HG02610 (cell line): ENCODE data around the gene ANO3.
"Not testable (repeated sequence)": the region's sequence is repeated elsewhere in the genome, so short reads cannot be mapped to it uniquely, and the experiment has no call there.

Experiments
- ATAC-seq: cut with Tn5 transposase; IDR thresholded peaks from one replicate; pipeline ENCODE4 v1.9.1; 2021; ENCODE audit warnings: mild to moderate bottlenecking, moderate library complexity; ENCODE audit not compliant: unreplicated experiment

Gene ANO3

GRCh38 chr11:26331911-26332571 is at the start of gene ANO3:
TSS of gene ANO3 (plus strand) at chr11:26332130. CDS start at chr11:26332276, 146 bp downstream.
- ATAC-seq = peak; percentile 85

GRCh38 chr11:26283852-26284408 is 48.0 kb upstream of the ANO3 start:
- ATAC-seq = no peak

GRCh38 chr11:26285608-26286007 is 46.3 kb upstream of the ANO3 start:
- ATAC-seq = no peak

GRCh38 chr11:26286472-26287066 is 45.4 kb upstream of the ANO3 start:
- ATAC-seq = peak; percentile 55

- ATAC-seq = no peak
These were observed 44.8 kb upstream of the ANO3 start for GRCh38 chr11:26287067-26287518.

- peak; percentile 86 for ATAC-seq
These were observed 34.5 kb upstream of the ANO3 start for GRCh38 chr11:26297189-26297975.

- not testable (repeated sequence) for ATAC-seq
These were observed 15.6 kb upstream of the ANO3 start for GRCh38 chr11:26316372-26316771.

- no peak for ATAC-seq
These were observed 12.0 kb upstream of the ANO3 start for GRCh38 chr11:26319906-26320305.

GRCh38 chr11:26321516-26321915 is 10.4 kb upstream of the ANO3 start:
- ATAC-seq = no peak

GRCh38 chr11:26322335-26323067 is 9.4 kb upstream of the ANO3 start:
- no peak for ATAC-seq

- no peak for ATAC-seq
These were observed 8.1 kb upstream of the ANO3 start for GRCh38 chr11:26323837-26324236.

GRCh38 chr11:26324270-26324669 is 7.7 kb upstream of the ANO3 start:
- no peak for ATAC-seq

GRCh38 chr11:26326793-26327400 is 5.0 kb upstream of the ANO3 start:
- no peak for ATAC-seq

- ATAC-seq = no peak
These were observed 2.7 kb upstream of the ANO3 start for GRCh38 chr11:26329206-26329605.

GRCh38 chr11:26330262-26330661 is 1.7 kb upstream of the ANO3 start:
- ATAC-seq = no peak

- ATAC-seq = no peak
These were observed 614 bp downstream of the ANO3 start for GRCh38 chr11:26332572-26332915.

GRCh38 chr11:26333906-26334305 is 2.0 kb downstream of the ANO3 start:
- no peak for ATAC-seq

GRCh38 chr11:26335903-26336302 is 4.0 kb downstream of the ANO3 start:
- no peak for ATAC-seq

- ATAC-seq = no peak
These were observed 12.7 kb downstream of the ANO3 start for GRCh38 chr11:26344647-26345046.

GRCh38 chr11:26348776-26349175 is 16.8 kb downstream of the ANO3 start:
- ATAC-seq = no peak

GRCh38 chr11:26350002-26350401 is 18.1 kb downstream of the ANO3 start:
- ATAC-seq = no peak
